HG03558 (cell line): ENCODE data around the gene TMEM134.
"Not testable (repeated sequence)": the region's sequence is repeated elsewhere in the genome, so short reads cannot be mapped to it uniquely, and the experiment has no call there.

Experiments
- ATAC-seq: cut with Tn5 transposase; IDR thresholded peaks from one replicate; pipeline ENCODE4 v1.9.1; 2021; ENCODE audit warnings: moderate number of reproducible peaks; ENCODE audit not compliant: unreplicated experiment; ENCODE audit errors: extremely low read depth

The TMEM134 gene

DNA sequence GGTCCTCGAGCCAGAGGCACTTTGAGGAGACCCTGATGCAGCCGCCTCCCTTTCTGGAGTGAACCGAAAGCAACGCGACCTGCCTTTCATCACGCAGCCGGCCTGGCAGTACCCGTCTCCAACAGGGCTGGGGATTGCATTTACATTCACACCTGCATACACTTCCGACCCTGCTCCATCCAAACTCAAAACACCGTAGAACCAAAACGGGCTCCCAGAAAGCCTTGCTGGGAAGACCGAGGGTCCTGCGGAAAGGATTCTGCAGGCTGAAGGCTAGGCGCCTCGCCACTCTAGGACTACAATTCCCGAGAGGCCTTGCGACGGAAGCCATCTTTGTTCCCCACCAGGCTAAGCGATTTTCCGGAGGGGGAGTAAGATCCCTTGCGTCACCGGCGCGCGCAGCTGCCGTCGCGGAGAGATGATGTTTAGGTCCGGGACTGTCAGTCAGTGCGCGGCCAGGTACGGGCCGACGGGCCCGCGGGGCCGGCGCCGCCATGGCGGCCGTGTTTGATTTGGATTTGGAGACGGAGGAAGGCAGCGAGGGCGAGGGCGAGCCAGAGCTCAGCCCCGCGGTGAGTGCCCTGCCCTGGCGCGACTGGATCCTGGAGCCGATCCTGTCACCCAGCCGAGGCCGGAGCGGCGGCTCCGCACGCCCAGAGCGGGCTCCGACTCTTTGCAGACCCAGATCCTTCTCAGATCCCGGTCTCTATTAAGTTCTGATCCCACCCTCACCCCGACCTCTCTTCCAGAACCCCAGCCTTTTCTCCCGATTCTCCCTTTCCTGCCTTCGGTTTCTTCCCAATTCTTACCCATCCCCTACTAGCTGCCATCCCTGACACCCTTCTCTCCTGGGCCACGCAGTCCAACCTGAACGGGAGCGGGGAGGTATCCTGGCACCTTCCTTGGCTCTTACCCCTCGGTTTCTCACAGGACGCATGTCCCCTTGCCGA is 40.7 kb downstream of the TMEM134 start, which contains the start of gene RPS6KB2:
Gene RPS6KB2, plus strand, starts transcription at position 443 of the 950 bp plus-strand sequence. Its CDS starts 52 bp downstream, at position 495.
- peak; percentile 52 for ATAC-seq

- not testable (repeated sequence) for ATAC-seq
These were observed 41.6 kb downstream of the TMEM134 start for GRCh38 chr11:67427364-67427859.

DNA sequence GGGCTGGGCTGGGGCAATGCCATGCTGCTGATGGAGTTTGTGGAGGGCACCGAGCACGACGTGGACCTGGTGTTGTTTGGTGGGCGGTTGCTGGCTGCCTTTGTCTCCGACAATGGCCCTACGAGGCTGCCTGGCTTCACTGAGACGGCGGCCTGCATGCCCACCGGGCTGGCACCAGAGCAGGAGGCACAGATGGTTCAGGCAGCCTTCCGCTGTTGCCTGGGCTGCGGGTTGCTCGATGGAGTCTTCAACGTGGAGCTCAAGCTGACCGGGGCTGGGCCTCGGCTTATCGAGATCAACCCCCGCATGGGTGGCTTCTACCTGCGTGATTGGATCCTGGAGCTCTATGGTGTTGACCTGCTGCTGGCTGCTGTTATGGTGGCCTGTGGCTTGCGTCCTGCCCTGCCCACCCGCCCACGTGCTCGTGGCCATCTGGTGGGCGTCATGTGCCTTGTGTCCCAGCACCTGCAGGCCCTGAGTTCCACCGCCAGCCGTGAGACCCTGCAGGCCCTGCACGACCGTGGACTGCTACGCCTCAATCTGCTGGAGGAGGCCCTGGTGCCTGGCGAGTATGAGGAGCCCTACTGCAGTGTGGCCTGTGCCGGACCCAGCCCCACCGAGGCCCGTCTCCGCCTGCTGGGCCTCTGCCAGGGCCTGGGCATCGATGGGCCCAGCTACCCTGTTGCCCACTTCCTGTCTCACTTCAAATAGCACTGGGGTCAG is 45.0 kb downstream of the TMEM134 start:
- ATAC-seq, result no peak

- no peak for ATAC-seq
These were observed 45.6 kb downstream of the TMEM134 start for GRCh38 chr11:67423466-67423865.

GRCh38 chr11:67422891-67423290 is 46.2 kb downstream of the TMEM134 start:
- no peak for ATAC-seq

DNA sequence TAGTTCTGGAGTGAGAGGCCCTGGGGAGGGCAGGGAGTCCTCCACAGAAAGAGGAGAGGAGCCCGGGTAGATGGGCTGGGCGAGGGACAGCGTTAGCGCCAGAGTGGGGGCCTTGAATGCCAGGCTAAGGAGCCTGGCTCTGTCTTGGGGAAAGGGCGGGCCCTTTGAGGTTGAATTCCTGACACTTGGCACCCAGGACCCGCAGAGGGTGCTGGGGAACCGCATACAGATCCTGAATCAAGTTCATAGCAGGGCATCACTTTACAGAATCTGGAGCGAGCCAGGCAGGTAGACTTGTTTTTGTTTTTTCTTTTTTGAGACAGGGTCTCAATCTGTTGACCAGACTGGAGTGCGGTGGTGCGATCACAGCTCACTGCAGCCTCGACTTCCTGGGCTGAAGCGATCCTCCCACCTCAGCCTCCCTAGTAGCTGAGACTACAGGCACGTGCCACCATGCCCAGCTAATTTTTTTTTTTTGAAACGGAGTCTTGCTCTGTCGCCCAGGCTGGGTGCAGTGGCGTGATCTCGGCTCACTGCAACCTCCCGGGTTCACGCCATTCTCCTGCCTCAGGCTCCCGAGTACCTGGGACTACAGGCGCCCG is 47.5 kb downstream of the TMEM134 start:
- no peak for ATAC-seq

- ATAC-seq, result peak; percentile 53
These were observed 48.2 kb downstream of the TMEM134 start for GRCh38 chr11:67420646-67421429.

- ATAC-seq, result no peak
These were observed 48.9 kb downstream of the TMEM134 start for GRCh38 chr11:67420147-67420645.

- ATAC-seq, result no peak
These were observed 49.6 kb downstream of the TMEM134 start for GRCh38 chr11:67419325-67420049.

- ATAC-seq, result no peak
These were observed 50.4 kb downstream of the TMEM134 start for GRCh38 chr11:67418476-67419281.

DNA sequence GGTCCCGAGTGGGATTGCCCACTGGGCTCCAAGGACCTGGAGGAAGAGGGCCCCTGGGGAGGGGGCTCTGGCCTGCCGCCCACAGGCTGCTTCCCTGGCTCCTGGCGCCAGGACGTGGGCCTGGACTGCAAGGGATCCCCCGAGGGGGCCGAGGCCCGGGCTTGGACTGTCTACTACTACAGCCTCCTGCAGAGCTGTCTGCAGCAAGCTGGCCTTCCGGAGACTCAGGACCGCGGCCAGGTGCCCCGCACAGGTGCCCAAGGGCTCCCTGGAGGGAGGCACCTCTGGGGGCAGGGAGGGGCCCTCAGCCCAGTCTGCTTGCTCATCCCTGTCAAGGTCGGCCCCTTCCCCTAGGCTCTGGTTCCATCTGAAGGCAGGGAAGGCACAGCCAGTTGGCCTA is 51.6 kb downstream of the TMEM134 start:
- no peak for ATAC-seq

DNA sequence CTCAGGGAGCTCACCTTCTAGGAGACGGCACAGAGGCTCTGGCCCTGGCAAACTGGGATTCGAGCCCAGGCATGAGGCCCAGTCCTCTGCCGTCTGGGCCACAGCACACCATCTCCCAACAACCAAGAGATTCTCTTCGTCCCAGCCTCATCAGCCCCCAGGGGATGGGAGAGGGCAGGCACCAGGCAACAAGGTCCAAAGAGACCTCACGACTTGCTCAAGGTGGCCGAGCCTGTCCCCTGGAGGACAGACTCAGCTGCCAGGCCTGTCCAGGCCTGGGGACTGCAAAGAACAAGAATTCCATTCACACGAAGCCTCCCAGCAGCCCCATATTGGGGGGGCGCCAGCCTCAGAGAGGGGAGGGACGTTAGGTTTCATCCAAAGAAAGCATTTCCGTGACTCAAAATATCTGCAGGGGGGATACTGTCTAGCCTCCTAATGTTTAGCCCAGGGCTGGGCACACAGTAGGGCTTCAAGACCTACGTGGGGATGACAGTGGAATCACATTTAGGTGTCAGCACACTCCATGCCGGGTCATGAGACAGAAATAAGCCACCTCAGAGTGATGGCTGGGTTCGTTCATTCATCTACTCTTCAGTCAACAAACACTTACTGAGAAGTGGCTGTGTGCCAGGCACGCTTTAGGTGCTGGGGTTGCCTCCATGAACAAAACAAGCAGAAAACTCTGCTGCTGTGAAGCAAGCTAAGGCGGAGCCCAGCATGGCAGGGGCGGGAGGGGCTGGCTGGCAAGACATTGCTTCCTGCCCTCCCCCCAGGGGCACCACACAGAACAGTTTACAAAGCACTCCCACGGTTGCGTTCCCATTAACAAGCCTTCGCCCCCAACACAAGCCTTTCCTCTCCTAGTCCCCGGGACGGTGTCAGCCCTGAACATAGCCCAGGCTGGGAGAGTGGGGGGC is 52.4 kb downstream of the TMEM134 start:
- no peak for ATAC-seq

DNA sequence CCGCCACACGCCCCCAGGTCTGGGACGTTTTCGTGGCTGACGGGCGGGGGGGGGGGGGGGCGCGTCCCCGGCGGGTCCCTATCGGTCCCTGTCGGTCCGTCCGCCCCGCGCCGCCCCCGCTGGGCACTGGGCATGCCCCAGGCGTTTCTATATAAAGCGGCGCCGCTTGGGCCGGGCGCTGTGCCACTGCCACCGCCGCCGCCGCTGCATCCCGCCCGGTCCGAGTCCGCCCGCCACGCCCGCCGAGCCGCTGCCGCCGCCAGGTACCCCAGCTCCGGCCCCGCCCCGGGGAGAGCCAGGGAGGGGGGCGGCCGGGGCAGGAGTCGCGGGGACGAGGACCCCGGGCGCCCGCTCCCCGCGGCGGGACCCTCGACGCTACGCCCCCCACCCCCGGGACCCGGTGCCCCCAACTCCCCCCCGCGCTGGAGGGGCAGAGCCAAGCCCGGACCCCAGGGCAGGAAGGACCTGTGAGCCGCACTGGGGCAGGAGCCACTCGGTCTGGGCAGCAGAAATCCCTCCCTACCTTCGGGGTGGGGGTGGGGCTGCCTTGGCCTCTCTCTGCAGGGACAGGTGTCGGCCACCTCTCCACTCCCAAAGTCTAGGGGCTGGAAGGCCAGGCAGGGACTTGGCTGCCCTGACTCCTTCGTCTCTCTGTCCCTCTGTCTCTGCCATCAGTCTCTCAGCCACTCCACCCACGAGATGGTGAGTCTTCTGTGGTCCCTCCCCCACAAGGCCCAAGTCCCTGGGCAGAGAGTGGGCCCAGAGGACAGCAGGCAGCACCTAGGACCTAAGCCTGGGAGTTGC is 53.3 kb downstream of the TMEM134 start, which contains the start of gene CARNS1:
Gene CARNS1, plus strand, starts transcription at position 178 of the 804 bp plus-strand sequence. Its CDS starts 522 bp downstream, at position 700.
- ATAC-seq, result no peak

- no peak for ATAC-seq
These were observed 55.7 kb downstream of the TMEM134 start for GRCh38 chr11:67413266-67413849.

DNA sequence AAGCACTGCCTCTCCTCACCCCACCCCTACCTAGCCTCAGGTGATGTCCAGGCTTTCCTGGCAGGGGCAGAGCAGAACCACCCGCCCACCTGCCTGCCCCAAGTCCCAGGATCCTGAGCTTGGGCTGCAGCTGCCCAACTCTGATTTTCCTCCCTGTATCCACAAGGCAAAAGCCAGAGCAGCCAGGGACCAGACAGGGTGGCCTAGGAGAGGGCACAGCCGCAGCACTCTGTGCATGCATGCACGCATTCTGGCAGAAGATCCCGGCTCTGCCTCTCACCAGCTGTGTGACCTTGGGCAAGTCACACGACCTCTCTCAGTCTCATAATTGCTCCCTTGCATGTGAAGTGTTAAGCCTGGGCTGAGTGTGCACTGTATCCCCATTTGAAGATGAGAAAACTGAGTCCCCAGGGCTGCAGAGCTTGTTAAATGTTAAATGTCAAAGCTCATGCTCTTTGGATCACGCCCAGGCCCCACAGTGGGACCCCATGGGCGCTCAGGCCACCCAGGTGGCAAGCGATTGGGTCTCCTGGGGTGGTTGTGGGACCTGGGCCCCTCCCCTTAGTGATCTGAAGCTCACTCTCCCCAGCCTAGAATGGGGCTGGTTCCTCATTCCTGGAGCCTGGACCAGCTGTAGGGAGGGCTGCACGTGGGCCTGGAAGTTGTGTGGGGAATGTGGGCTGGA is 56.4 kb downstream of the TMEM134 start:
- no peak for ATAC-seq
